MM.1S (cell line): ENCODE measurements around the gene FBXW4.

Source experiments
- CTCF ChIP-seq: fragments of 300-600 bp; sonication (generic); IDR thresholded peaks from 2 replicates; pipeline ENCODE4 v1.5.1; 2016; ENCODE audit warnings: antibody characterized with exemption, low read length, mixed read lengths
- EZH2 ChIP-seq: fragments of 300-600 bp; sonication (generic); optimal IDR thresholded peaks from 2 replicates; pipeline ENCODE3; 2017; ENCODE audit warnings: low read depth, mild to moderate bottlenecking, antibody characterized with exemption, low read length, mixed read lengths
- EZH2phosphoT487 ChIP-seq: fragments of 300-600 bp; sonication (generic); IDR thresholded peaks from 2 replicates; pipeline ENCODE4 v1.6.1; 2018; ENCODE audit warnings: antibody characterized with exemption, low read length

- TF ChIP-seq EZH2phosphoT487 (no peak), CTCF (no peak), EZH2 (no peak)
These were observed 26.4 kb downstream of the FBXW4 start for GRCh38 chr10:101668566-101668965.
